Cardiac fibroblast (primary cell): Measurements from ENCODE around the gene SKAP1.

Experiments
- DNase-seq, 2 donors: peaks; one replicate each; pipeline versions ENCODE4 v3.0.0 to v3.0.0-alpha.2; 2010; ENCODE audit warnings: low read depth in 2 of 2
- H3K4me3 ChIP-seq, 2 donors: replicated peaks in 1 of 2; 1 replicate in 1 of 2; 2 replicates in 1 of 2; pipeline ENCODE4 v1.5.1; 2011; ENCODE audit warnings: low read depth in 2 of 2, low read length in 2 of 2, mild to moderate bottlenecking in 2 of 2, moderate library complexity in 1 of 2
- TF ChIP-seq, protein P1 (sequence below): IDR thresholded peaks from one replicate; pipeline ENCODE4 v1.5.1; 2011; ENCODE audit warnings: low read depth, mild to moderate bottlenecking, low read length, inconsistent platforms

The SKAP1 gene

DNA sequence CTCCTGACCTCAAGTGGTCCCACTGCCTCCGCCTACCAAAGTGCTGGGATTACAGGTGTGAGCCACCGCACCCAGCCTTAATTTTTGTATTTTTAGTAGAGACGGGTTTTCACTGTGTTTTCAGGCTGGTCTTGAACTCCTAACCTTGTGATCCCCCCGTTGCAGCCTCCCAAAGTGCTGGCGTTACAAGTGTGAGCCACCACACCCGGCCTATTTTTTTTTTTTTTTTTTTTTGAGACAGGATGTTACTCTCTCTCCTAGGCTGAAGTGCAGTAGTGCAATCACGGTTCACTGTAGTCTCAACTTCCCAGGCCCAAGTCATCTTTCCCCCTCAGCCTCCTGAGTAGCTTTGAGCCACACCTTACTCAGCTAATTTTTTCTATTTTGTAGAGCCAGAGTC, 325.6 kb downstream of the SKAP1 start:
- no peak overlapping the region for H3K4me3 ChIP-seq
- no peak for DNase-seq
- TF ChIP-seq, protein P1, sequence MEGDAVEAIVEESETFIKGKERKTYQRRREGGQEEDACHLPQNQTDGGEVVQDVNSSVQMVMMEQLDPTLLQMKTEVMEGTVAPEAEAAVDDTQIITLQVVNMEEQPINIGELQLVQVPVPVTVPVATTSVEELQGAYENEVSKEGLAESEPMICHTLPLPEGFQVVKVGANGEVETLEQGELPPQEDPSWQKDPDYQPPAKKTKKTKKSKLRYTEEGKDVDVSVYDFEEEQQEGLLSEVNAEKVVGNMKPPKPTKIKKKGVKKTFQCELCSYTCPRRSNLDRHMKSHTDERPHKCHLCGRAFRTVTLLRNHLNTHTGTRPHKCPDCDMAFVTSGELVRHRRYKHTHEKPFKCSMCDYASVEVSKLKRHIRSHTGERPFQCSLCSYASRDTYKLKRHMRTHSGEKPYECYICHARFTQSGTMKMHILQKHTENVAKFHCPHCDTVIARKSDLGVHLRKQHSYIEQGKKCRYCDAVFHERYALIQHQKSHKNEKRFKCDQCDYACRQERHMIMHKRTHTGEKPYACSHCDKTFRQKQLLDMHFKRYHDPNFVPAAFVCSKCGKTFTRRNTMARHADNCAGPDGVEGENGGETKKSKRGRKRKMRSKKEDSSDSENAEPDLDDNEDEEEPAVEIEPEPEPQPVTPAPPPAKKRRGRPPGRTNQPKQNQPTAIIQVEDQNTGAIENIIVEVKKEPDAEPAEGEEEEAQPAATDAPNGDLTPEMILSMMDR = no peak

DNA sequence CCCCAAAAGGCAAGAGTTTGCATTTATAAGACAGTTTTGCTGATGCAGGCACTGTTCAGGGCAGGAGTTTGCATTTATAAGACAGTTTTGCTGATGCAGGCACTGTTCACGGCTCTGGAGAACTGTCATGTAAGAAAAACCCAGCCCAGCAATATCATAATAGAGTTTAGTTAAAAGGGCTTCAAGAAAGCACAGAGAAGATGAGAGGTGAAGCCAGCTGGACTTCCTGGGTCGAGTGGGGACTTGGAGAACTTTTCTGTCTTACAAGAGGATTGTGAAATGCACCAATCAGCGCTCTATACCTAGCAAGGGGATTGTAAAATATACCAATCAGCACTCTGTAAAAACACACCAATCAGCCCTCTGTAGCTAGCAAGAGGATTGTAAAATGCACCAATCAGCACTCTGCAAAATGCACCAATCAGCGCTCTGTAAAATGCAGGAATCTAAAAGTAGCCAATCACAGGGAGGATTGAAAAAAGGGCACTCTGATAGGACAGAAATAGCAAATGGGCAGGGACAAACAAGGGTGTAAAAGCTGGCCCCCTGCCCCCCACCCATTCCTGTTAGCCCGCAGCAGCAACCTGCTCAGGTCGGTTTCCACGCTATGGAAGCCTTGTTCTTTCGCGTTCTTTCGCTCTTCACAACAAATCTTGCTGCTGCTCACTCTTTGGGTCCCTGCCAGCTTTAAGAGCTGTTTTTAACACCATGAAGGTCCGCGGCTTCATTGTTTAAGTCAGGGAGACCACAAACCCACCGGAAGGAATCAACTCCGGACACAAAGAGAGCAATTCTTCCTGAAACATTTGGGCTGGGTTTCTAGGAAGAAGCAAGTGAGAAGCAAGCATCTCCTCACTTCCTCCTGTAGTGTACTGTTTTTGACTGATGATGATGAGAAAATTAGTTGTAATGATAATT, 327.0 kb downstream of the SKAP1 start:
- peak in 1 of 2 donors; percentile 12 for DNase-seq
- TF ChIP-seq, protein P1 = no peak

DNA sequence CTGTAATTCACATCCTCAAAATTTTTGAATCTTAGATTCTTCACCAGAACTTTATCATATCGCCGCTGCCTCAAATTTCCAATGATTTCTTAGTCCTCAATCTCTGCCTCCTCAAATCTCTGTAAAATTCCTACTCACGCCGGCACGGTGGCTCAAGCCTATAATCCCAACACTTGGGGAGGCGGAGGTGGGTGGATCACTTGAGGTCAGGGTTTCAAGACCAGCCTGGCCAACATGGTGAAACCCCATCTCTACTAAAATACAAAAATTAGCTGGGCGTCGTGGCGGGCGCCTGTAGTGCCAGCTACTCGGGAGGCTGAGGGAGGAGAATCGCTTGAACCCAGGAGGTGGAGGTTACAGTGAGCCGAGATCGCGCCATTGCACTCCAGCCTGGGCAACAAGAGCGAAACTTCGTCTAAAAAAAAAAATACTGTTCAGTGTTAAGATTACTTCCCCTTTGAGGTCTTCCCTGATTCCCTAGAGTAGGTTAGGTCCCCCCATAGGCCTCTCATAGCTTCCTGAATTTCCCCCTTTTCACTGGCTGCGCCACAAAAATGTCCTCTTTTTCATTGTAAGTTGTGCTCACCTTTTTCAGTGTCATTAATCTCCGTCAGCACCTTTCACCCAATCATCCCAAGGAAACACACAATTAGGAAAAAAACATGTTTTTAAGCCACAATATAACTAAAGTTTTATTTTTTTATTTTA, 327.8 kb downstream of the SKAP1 start:
- DNase-seq = no peak
- TF ChIP-seq, protein P1 = no peak
- H3K4me3 ChIP-seq = no peak overlapping the region

More for the DNA sequence above, 327.0 kb downstream of the SKAP1 start:
- H3K4me3 ChIP-seq = no peak overlapping the region

DNA sequence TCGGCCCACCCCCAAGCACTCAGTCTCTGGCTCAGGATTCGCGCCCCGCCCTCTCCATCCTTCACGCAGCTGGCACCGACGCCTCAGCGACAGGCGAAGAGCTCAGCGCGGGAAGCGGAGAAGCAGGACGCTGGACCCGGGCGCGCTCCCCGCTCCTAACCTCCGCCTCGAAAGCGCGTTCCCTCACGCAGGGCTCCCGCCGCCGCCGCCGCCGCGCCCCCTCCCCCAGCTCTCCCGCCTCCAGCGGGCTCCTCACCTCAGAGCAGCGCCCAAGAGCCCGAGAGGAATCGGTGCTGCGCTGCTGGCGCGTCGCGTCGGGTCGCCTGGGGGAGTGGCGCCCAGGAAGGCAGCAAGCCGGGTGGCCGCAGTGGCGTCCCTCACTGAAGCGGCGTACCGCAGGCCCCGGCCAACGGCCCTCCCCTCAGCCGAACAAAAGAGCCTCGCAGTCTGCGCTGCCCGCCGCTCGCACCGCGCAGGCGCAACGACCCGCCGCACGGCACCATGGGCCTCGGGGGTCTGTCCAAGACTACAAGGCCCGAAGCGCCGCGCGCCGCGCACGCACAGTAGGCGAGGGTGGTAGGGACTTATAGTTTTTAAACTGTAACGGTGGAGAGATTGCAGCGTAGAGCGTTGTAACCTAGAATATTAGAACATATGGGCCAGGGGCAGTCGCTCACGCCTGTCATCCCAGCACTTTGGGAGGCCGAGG, 328.8 kb downstream of the SKAP1 start, which contains the start of gene CBX1:
Gene CBX1, minus strand, starts transcription at position 467 of the 709 bp plus-strand sequence. CDS start 24,474 bp downstream, outside the sequence.
- H3K4me3 ChIP-seq = peak within 1 kb of the TSS; percentile 90 to 92
- DNase-seq = peak; percentile 95 to 97
- TF ChIP-seq, protein P1 = no peak

DNA sequence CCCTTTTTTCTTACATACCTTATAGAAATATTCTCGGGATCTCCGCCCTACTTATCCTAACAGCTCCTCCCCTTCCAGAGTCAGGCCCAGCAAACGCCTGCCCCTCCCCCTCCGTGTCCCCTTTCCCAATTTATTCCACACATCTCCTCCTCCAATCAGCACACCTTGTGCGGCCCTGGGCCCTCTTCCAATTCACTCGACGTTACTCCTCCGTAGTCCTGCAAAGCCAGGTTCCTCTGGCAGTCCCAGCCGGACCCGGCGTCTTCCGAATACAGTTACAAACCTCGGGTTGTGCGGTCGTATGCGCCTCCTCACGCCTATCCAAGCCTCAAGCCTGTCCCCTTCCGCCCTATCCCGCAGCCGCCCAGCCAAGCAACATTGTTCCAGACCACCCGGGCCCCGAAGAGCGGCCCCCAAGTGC, 329.4 kb downstream of the SKAP1 start:
- peak overlapping the region; percentile 90 to 92 for H3K4me3 ChIP-seq
- TF ChIP-seq, protein P1 = no peak
- peak; percentile 64 to 68 for DNase-seq

DNA sequence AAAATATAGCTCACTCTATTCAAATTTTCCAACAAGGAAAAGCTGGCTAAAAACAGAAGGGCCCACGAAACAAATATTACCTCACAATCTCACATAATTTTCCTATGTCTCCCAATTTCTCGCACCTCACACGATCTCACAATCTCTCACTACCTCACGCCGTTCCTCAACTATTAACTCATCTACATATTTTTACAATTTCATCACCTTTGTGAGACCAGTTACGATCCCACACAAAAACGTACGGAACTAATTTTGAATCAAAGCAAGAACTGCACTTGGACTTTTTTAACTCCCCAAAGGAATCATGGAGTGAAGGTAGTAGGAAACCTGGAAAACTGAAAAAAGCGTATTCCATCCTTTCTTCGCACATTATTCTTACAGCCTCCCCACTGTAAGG, 329.9 kb downstream of the SKAP1 start:
- TF ChIP-seq, protein P1 = no peak
- peak overlapping the region; percentile 90 to 92 for H3K4me3 ChIP-seq
- DNase-seq = peak; percentile 34 to 70
